Stimulated activated CD8-positive, alpha-beta memory T cell treated with anti-CD3 and anti-CD28 coated beads, Interleukin-12 subunit alpha, Interleukin-12 subunit beta, amount 100 ng/mL, for 1 hour (primary cell): ENCODE data around the gene PIGC.
"Not testable (repeated sequence)": the region's sequence is repeated elsewhere in the genome, so short reads cannot be mapped to it uniquely, and the experiment has no call there.

Experiments used
- DNase-seq: peaks from one replicate; pipeline ENCODE4 v3.0.0-alpha.2; 2020; ENCODE audit warnings: low read depth

PIGC gene

GRCh38 chr1:172466795-172467407 lies 23.0 kb upstream of the PIGC start:
- no peak for DNase-seq

DNA sequence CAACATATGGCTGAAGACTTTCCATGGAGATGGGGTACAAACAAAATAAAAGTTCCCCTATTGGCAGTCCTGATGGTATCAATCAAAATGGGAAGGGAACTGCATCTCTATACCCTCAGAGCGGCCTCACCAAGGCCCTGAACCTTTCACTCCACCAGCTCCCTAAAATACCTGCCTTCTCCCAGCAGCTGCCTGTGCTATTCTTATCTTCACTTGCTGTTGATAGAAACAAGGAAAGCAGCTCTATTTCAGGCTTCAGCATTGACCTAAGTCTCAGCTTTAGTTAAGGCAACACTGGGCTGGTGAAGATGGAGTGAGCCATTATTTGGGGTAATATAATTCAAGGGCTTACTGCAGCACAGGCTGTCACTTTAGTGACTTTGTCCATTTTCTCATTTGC lies 21.7 kb upstream of the PIGC start:
- DNase-seq = no peak

GRCh38 chr1:172460887-172461315 lies 17.0 kb upstream of the PIGC start:
- DNase-seq = no peak

DNA sequence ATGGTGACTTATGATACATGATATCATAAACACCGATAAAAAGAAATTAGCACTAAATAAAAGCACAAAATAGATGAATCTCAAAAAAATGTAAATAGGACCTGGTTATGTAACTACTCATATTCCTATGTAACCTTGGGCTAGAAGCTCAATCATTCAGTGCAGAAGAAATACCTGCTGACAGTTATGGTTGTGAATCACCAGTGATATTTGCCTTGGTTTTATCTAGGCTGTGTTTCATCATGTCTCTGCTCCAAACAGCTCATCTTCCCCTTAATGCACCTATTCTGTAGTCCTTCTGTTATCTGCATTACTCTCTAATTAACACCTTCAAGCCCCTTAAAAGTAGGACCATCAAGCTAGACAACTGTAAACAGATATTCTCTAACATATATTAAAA lies 16.3 kb upstream of the PIGC start:
- DNase-seq = no peak

- DNase-seq = no peak
Observed at GRCh38 chr1:172457479-172458130, 13.7 kb upstream of the PIGC start.

DNA sequence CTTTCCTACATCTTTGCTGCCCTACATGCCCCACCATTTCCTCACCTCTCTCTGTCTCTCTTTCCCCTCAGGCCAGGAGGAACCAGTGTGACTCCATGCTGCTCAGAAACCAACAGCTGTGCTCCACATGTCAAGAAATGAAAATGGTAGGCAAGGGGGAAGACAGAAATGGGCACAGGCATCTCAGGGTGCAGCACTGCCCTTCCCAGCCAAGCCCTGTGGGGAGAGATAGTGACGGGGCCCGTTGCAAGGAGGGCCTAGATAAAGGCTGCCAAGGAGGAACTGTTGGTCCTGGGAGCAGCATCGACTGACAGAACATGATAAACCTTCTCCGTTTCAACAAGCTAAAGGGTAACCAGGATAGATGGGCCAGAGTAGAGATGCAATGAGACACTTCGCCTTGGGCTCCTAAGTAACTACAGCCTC lies 12.5 kb upstream of the PIGC start:
- DNase-seq = no peak

GRCh38 chr1:172455451-172455850 lies 11.6 kb upstream of the PIGC start:
- no peak for DNase-seq

- DNase-seq = no peak
Observed at GRCh38 chr1:172453607-172454006, 9.7 kb upstream of the PIGC start.

- DNase-seq = no peak
Observed at GRCh38 chr1:172453153-172453545, 9.3 kb upstream of the PIGC start.

- no peak for DNase-seq
Observed at GRCh38 chr1:172452536-172453152, 8.8 kb upstream of the PIGC start.

DNA sequence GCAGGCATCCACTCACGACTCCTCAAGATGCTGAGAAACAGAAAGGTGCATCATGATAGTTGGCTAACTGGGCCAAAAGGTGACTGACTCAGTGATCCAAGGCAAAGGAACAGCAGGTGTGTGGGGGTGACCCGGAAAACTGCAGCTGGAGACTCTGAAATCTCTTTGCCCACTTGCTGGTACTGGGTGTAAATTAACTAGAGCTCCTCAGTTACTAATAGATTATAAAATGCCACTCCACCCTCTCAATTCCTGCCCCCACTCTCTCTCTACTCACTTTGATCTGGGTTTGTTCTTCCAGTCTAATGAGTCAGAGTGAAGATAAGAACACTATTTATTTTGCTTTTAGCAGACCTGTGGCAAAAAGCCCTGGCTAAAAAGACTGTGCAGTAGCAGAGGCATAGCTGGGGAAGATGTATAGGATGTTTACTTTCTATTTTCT lies 7.2 kb upstream of the PIGC start:
- DNase-seq = no peak

- no peak for DNase-seq
Observed at GRCh38 chr1:172450524-172450885, 6.6 kb upstream of the PIGC start.

DNA sequence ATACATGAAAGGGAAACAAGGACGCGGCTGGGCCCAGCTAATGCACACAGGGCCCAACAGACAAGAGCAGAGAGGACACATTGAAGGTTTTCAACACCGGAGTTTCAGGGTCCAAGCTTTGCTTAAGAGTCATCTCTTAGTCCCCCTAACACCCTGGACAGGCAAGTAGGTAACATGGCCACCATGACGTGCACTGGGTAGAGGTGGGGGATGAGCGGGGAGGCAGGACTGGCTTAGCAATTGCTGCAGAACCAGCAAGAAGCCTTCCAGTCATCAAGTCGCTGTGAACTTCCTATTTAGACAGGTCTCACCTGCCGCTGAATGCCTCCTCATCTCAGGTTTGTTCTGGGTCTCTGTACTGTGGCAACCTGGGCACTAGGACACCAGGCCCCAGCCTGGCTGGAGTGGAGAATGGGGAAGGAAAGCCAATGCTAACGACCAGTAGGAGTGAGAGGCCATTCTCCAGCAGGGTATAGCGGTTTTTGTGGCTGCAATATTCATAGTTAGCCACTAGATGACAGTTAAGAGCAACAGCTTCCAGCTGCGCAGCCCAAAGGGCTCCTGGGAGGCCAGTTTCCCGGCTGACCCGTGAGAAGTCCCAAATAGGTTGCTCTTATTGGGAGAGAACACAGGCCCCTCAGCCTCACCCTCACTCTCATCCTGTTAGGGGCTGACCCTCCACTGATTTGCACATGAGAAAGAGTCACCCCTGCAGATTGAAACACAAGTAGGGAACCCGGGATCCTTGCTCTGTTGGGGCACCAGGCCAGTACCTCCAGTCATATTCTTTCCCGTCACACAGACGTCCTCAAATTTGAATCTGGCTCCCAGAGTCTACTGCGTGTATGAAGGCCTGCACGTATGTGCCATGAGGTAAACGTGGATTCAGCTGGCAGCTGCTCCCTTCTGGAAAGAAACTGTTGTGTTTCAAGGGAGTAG lies 6.0 kb upstream of the PIGC start:
- DNase-seq = no peak

- DNase-seq = no peak
Observed at GRCh38 chr1:172448995-172449584, 5.2 kb upstream of the PIGC start.

GRCh38 chr1:172447641-172448040 lies 3.8 kb upstream of the PIGC start:
- DNase-seq = no peak

- no peak for DNase-seq
Observed at GRCh38 chr1:172446547-172446946, 2.7 kb upstream of the PIGC start.

DNA sequence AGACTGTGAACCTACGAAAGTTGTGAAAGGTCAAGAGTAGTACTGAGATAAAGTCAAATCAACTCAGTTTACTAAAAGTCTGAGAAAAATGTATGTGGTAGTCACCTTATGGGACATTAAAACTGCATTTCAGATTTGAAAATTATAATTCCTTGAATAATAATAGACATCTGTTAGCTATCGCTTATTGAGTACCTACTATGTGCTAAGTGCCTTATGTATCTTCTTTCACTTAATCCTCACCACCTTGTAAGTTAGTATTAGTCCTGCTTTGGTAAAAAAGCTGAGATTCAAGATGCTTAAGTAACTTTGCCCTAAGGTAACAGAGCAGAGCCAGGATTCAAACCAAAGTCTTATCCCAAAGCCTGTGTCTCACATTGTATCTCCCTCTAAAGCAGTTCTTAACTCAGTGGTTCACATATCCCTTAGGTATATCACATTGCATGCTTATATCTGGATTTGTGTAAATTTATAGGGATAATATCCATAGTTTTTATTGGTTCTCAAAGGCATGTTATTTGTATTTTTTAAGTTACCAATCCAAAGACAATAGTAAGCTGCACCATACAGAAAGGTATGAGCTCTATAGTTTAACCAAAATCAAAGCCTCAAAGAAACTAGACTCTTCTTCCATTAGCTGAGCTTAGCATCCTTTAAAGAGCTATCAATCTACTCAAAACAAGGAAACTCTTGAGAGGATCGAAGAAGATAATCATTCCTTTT lies 865 bp downstream of the PIGC start:
- no peak for DNase-seq

DNA sequence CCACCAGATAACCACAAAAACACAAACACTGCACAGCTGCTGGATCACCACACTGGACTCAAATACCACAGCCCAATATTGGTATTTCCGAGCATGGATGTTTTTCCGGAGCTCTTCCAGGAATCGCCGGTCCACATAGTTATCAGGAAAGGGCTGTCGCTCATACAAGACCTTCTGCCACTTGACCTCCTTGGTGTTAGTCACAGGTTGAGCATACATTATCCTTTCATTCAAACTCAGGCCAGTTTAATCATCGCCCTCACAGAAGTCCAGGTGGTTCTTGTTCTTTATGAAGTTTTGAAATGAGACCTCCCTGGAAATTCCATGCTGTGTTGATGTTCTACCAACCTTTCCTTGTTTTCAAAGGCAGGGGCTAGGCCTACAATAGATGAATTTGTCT lies 1.5 kb downstream of the PIGC start:
- no peak for DNase-seq

GRCh38 chr1:172437183-172437582 lies 6.7 kb downstream of the PIGC start:
- DNase-seq = not testable (repeated sequence)

GRCh38 chr1:172431721-172432192 lies 12.1 kb downstream of the PIGC start:
- no peak for DNase-seq

GRCh38 chr1:172431204-172431603 lies 12.7 kb downstream of the PIGC start:
- DNase-seq = no peak
